A673 (cell line): ENCODE measurements around the gene ZC3HAV1. TPM values are rescaled to one million over a fixed set of nuclear protein-coding genes. Genes with fewer than 3 reads are reported as not detected.

Experiments used
- BruUV-seq: library from RNA; stranded (reverse); fragments of 400-500 nt; replicated peaks from 2 replicates; lab custom pipeline; 2021; lab: Mats Ljungman, UMichigan
- CTCF ChIA-PET: fragments of 300-600 bp; sonication (Branson Sonifier 250); formaldehyde crosslinking; loops from one replicate; lab custom pipeline; 2022; ENCODE audit warnings: antibody characterized with exemption; lab: Charles Lee
- POLR2A ChIA-PET: fragments of 300-600 bp; sonication (Branson Sonifier 250); formaldehyde crosslinking; loops from one replicate; lab custom pipeline; 2022; ENCODE audit warnings: antibody characterized with exemption; ENCODE audit not compliant: low non-redundant PET; lab: Charles Lee
- DNase-seq: peaks from one replicate; pipeline ENCODE4 v3.0.0-alpha.2; 2015; ENCODE audit warnings: low spot score
- H3K27ac ChIP-seq: fragments of 200-600 bp; sonication (generic); 2 replicates; pipeline ENCODE4 v1.5.1; 2016; ENCODE audit warnings: mixed run types, low read depth, mild to moderate bottlenecking, mixed read lengths, antibody characterized with exemption, low read length; ENCODE audit not compliant: poor library complexity, severe bottlenecking
- H3K27me3 ChIP-seq: fragments of 200-600 bp; sonication (generic); replicated peaks from 2 replicates; pipeline ENCODE4 v1.6.1; 2017; ENCODE audit warnings: mixed run types, low read depth, mild to moderate bottlenecking, mixed read lengths, antibody characterized with exemption, low read length; ENCODE audit not compliant: insufficient read depth, poor library complexity
- H3K36me3 ChIP-seq: fragments of 200-600 bp; sonication (generic); 2 replicates; pipeline ENCODE4 v1.6.1; 2016; ENCODE audit warnings: mixed run types, mild to moderate bottlenecking, mixed read lengths, antibody characterized with exemption, low read length; ENCODE audit not compliant: insufficient read depth, poor library complexity, severe bottlenecking
- H3K4me1 ChIP-seq: fragments of 200-600 bp; sonication (generic); 2 replicates; pipeline ENCODE4 v1.6.1; 2017; ENCODE audit warnings: mixed run types, mild to moderate bottlenecking, mixed read lengths, antibody characterized with exemption, low read length; ENCODE audit not compliant: insufficient read depth, poor library complexity, severe bottlenecking
- H3K4me3 ChIP-seq: fragments of 200-600 bp; sonication (generic); 2 replicates; pipeline ENCODE4 v1.5.1; 2016; ENCODE audit warnings: low read depth, mixed run types, mild to moderate bottlenecking, mixed read lengths, low read length; ENCODE audit not compliant: poor library complexity, severe bottlenecking
- H3K9me3 ChIP-seq: fragments of 200-600 bp; sonication (generic); 2 replicates; pipeline ENCODE4 v1.6.1; 2016; ENCODE audit warnings: mixed run types, low read depth, mild to moderate bottlenecking, mixed read lengths, antibody characterized with exemption, low read length; ENCODE audit not compliant: poor library complexity, severe bottlenecking
- EZH2 ChIP-seq: fragments of 200-600 bp; sonication (generic); IDR thresholded peaks from 2 replicates; pipeline ENCODE4 v1.6.1; 2017; ENCODE audit warnings: borderline replicate concordance, low read depth, mild to moderate bottlenecking, mixed read lengths, antibody characterized with exemption, low read length; ENCODE audit not compliant: poor library complexity, severe bottlenecking
- intact Hi-C: fragments of 100-400 bp; cut with micrococcal nuclease; formaldehyde crosslinking; loops from one replicate; pipeline ENCODE4 v1.10.0; 2022; ENCODE audit not compliant: unreplicated experiment
- total RNA-seq: library from RNA; stranded (reverse); gene quantifications from 2 replicates; pipeline ENCODE4 v1.2.3, GENCODE V29; 2021
- TF ChIP-seq, protein P1 (sequence below): fragments of 300-800, 200-600 bp; sonication (generic); conservative IDR thresholded peaks from 2 replicates; pipeline ENCODE4 v1.5.1; 2017; ENCODE audit warnings: low read depth, mild to moderate bottlenecking, antibody characterized with exemption, low read length, moderate library complexity, mixed read lengths

Gene ZC3HAV1
- total RNA-seq, 1 experiment from 2014 or later: 16.9 TPM

DNA sequence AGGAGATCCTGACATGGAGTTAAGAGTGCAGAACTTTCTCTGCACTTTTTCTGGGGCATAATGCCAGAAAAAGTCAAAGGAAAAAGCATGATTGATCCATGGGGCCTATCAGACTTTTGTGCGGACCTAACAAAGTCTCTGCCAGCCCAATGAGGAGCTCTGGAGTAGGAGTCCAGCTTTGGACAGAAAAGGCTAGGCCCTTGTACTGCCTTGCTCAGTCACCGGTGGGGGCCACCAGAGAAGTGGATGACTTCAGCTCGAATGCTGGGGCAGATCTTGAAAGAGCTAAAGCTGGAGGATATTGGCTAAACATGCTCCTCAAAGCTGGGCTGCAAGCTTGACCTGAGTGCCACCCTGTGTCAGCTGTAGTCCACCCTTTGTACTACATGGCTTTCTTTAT lies 2.8 kb upstream of the ZC3HAV1 start:
- CTCF ChIA-PET: no interaction called here

GRCh38 chr7:139111811-139112301 lies 2.3 kb upstream of the ZC3HAV1 start:
- BruUV-seq: no TSS peak
- Histone ChIP-seq H3K4me3 (no peak overlapping the region), H3K4me1 (peaks cover 7% of the 10 kb centered on the region), H3K27me3 (no peaks in the 10 kb centered on the region), H3K27ac (no peak overlapping the region), H3K9me3 (no peaks in the 10 kb centered on the region), H3K36me3 (no peaks in the 10 kb centered on the region)
- POLR2A ChIA-PET: no interaction called here
- intact Hi-C loops: no loop called here
- CTCF ChIA-PET: no interaction called here
- DNase-seq: no peak
- TF ChIP-seq, protein P1, sequence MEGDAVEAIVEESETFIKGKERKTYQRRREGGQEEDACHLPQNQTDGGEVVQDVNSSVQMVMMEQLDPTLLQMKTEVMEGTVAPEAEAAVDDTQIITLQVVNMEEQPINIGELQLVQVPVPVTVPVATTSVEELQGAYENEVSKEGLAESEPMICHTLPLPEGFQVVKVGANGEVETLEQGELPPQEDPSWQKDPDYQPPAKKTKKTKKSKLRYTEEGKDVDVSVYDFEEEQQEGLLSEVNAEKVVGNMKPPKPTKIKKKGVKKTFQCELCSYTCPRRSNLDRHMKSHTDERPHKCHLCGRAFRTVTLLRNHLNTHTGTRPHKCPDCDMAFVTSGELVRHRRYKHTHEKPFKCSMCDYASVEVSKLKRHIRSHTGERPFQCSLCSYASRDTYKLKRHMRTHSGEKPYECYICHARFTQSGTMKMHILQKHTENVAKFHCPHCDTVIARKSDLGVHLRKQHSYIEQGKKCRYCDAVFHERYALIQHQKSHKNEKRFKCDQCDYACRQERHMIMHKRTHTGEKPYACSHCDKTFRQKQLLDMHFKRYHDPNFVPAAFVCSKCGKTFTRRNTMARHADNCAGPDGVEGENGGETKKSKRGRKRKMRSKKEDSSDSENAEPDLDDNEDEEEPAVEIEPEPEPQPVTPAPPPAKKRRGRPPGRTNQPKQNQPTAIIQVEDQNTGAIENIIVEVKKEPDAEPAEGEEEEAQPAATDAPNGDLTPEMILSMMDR: no peak
- TF ChIP-seq EZH2: no peak

More for the DNA sequence above, 2.8 kb upstream of the ZC3HAV1 start:
- Histone ChIP-seq H3K9me3 (no peaks in the 10 kb centered on the region), H3K27me3 (no peaks in the 10 kb centered on the region), H3K4me1 (peaks cover 4% of the 10 kb centered on the region), H3K27ac (no peak overlapping the region), H3K4me3 (no peak overlapping the region), H3K36me3 (no peaks in the 10 kb centered on the region)
- intact Hi-C loops: no loop called here
- DNase-seq: no peak
- no TSS peak for BruUV-seq
- TF ChIP-seq, protein P1: no peak
- TF ChIP-seq EZH2: no peak
- POLR2A ChIA-PET: no interaction called here

- Histone ChIP-seq H3K9me3 (no peaks in the 10 kb centered on the region), H3K27me3 (no peaks in the 10 kb centered on the region), H3K36me3 (no peaks in the 10 kb centered on the region), H3K4me3 (no peak overlapping the region), H3K4me1 (peaks cover 7% of the 10 kb centered on the region), H3K27ac (no peak overlapping the region)
- DNase-seq: no peak
- POLR2A ChIA-PET: no interaction called here
- BruUV-seq: no TSS peak
- intact Hi-C loops: no loop called here
- CTCF ChIA-PET: no interaction called here
- no peak for TF ChIP-seq EZH2
- TF ChIP-seq, protein P1: no peak
These were observed 1.6 kb upstream of the ZC3HAV1 start for GRCh38 chr7:139111147-139111546.
